Mesendoderm (in vitro differentiated cells): ENCODE data around the gene KIAA1210.
A peak's percentile ranks its signal among the peaks of the same experiment; 100 is the strongest.

Experiments used
- DNase-seq: peaks from one replicate; pipeline ENCODE4 v3.0.0; 2013
- H2AK5ac ChIP-seq: 2 replicates; pipeline ENCODE4 v1.6.1; 2013; ENCODE audit warnings: low read length, inconsistent platforms
- H2BK120ac ChIP-seq: 2 replicates; pipeline ENCODE4 v1.6.1; 2013; ENCODE audit warnings: low read depth, mild to moderate bottlenecking, low read length, moderate library complexity, mixed read lengths
- H2BK15ac ChIP-seq: replicated peaks from 2 replicates; pipeline ENCODE4 v1.6.1; 2013; ENCODE audit warnings: low read depth, mild to moderate bottlenecking, moderate library complexity
- H2BK5ac ChIP-seq: 2 replicates; pipeline ENCODE4 v1.6.1; 2013; ENCODE audit warnings: low read length, inconsistent platforms
- H3K18ac ChIP-seq: 2 replicates; pipeline ENCODE4 v1.6.1; 2013; ENCODE audit warnings: mild to moderate bottlenecking, low read length, mixed read lengths
- H3K23ac ChIP-seq: one replicate; pipeline ENCODE4 v1.6.1; 2013; ENCODE audit warnings: low read length
- H3K27ac ChIP-seq: 2 replicates; pipeline ENCODE4 v1.5.1; 2013; ENCODE audit warnings: low read depth, mild to moderate bottlenecking, inconsistent platforms, low read length, moderate library complexity
- H3K27me3 ChIP-seq: 2 replicates; pipeline ENCODE4 v1.6.1; 2013; ENCODE audit warnings: low read length, control low read depth, mild to moderate bottlenecking, inconsistent platforms; ENCODE audit not compliant: insufficient read depth, poor library complexity
- H3K36me3 ChIP-seq: 2 replicates; pipeline ENCODE4 v1.6.1; 2013; ENCODE audit warnings: low read length, inconsistent platforms; ENCODE audit not compliant: control insufficient read depth, insufficient read depth
- H3K4ac ChIP-seq: one replicate; pipeline ENCODE4 v1.6.1; 2013; ENCODE audit warnings: low read depth, mild to moderate bottlenecking, low read length, moderate library complexity
- H3K4me1 ChIP-seq: 2 replicates; pipeline ENCODE4 v1.6.1; 2013; ENCODE audit warnings: low read depth, low read length, inconsistent platforms; ENCODE audit not compliant: control insufficient read depth
- H3K4me2 ChIP-seq: 2 replicates; pipeline ENCODE4 v1.6.1; 2013; ENCODE audit warnings: low read length
- H3K4me3 ChIP-seq: 2 replicates; pipeline ENCODE4 v1.5.1; 2013; ENCODE audit warnings: mild to moderate bottlenecking, low read length
- H3K56ac ChIP-seq: one replicate; pipeline ENCODE4 v1.6.1; 2013; ENCODE audit warnings: low read length
- H3K79me1 ChIP-seq: 2 replicates; pipeline ENCODE4 v1.6.1; 2013; ENCODE audit warnings: low read length, inconsistent platforms
- H3K79me2 ChIP-seq: 2 replicates; pipeline ENCODE4 v1.6.1; 2013; ENCODE audit warnings: mild to moderate bottlenecking, low read length; ENCODE audit not compliant: control insufficient read depth, insufficient read depth
- H3K9ac ChIP-seq: 2 replicates; pipeline ENCODE4 v1.6.1; 2013; ENCODE audit warnings: low read length, inconsistent platforms
- H4K5ac ChIP-seq: one replicate; pipeline ENCODE4 v1.6.1; 2013; ENCODE audit warnings: low read length
- H4K8ac ChIP-seq: one replicate; pipeline ENCODE4 v1.6.1; 2013; ENCODE audit warnings: low read depth, mild to moderate bottlenecking, control low read depth, low read length, moderate library complexity
- WGBS: extraction: QIAGEN DNeasy Blood & Tissue Kit; methylation state at CpG from one replicate; pipeline ENCODE4 v1.1.7; 2013; ENCODE audit warnings: low lambda C conversion rate, missing lambda C conversion rate; ENCODE audit not compliant: insufficient coverage; ENCODE audit errors: extremely low coverage; 5-methylcytosine and 5-hydroxymethylcytosine counted together

Gene KIAA1210

DNA sequence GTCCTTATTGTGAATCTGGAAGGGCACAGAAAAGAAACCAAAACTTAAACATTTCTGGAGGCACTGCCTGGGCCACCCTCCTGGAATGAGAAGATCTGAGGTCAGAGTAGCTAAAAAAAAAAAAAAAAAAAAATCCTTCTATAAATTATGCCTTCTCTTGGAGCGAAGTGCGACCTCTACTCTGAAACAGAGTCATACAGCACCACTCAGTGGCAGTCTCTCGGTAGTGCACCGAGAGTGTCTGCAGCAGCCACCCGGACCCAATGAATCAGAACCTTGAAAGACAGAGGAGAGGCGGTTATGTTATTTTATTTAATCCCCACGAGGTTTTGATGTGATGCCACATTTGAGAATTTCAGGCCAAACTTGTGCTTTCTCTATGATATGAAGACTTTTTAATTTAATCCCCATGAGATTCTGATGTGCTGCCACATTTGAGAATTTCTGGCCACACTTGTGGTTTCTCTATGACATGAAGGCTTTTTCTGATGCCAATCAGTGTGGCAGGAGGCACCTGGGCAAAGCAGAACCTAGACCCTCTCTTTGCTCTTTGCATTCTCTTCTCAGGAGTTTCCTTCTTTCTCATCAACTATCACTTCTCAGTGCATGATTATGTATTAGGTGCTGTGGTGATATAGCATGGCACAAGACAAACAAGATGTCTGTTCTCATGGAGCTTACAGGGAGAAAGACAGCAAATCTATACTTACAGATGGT is 60.4 kb downstream of the KIAA1210 start:
- no peak overlapping the region for H3K4me3 ChIP-seq
- H4K5ac ChIP-seq = no peak overlapping the region
- H3K4me2 ChIP-seq = no peak overlapping the region
- WGBS = no CpG with 5 or more reads among the region's 7 CpGs
- no peak overlapping the region for H4K8ac ChIP-seq
- no peaks in the 10 kb centered on the region for H3K79me1 ChIP-seq
- no peak overlapping the region for H3K27ac ChIP-seq
- H3K18ac ChIP-seq = no peak overlapping the region
- no peaks in the 10 kb centered on the region for H3K4me1 ChIP-seq
- H3K36me3 ChIP-seq = no peaks in the 10 kb centered on the region
- peak; percentile 52 for DNase-seq
- no peak overlapping the region for H2BK5ac ChIP-seq
- H3K27me3 ChIP-seq = no peaks in the 10 kb centered on the region
- H3K79me2 ChIP-seq = no peaks in the 10 kb centered on the region
- H3K56ac ChIP-seq = no peak overlapping the region
- H2BK15ac ChIP-seq = no peak overlapping the region
- H2BK120ac ChIP-seq = no peak overlapping the region
- H3K23ac ChIP-seq = no peak overlapping the region
- no peak overlapping the region for H3K4ac ChIP-seq
- no peak overlapping the region for H2AK5ac ChIP-seq
- no peak overlapping the region for H3K9ac ChIP-seq

DNA sequence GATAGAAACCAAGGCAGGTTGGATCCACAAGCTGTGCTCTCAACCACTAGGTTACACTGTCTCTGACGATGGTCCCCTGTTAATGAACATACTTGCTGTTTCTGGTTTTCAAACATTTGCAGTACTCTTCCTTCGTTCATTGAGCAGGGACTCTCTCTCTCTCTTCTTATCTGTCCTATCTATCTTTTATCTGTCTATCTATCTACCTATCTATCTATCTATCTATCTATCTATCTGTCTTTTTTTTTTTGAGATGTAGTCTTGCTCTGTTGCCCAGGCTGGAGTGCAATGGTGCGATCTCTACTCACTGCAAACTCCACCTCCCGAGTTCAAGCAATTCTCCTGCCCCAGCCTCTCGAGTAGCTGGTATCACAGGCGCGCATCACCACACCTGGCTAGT is 64.2 kb downstream of the KIAA1210 start:
- Histone ChIP-seq H2BK15ac (no peak overlapping the region), H3K79me2 (no peaks in the 10 kb centered on the region), H4K8ac (no peak overlapping the region), H3K27me3 (no peaks in the 10 kb centered on the region), H3K27ac (no peak overlapping the region), H3K9ac (no peak overlapping the region), H4K5ac (no peak overlapping the region), H3K56ac (no peak overlapping the region), H3K4me3 (no peak overlapping the region), H3K18ac (no peak overlapping the region), H2BK5ac (no peak overlapping the region), H3K4ac (no peak overlapping the region), H3K36me3 (no peaks in the 10 kb centered on the region), H2AK5ac (no peak overlapping the region), H3K4me2 (no peak overlapping the region), H3K23ac (no peak overlapping the region), H3K4me1 (no peaks in the 10 kb centered on the region), H2BK120ac (no peak overlapping the region), H3K79me1 (no peaks in the 10 kb centered on the region)
- no peak for DNase-seq
- no CpG with 5 or more reads among the region's 7 CpGs for WGBS

DNA sequence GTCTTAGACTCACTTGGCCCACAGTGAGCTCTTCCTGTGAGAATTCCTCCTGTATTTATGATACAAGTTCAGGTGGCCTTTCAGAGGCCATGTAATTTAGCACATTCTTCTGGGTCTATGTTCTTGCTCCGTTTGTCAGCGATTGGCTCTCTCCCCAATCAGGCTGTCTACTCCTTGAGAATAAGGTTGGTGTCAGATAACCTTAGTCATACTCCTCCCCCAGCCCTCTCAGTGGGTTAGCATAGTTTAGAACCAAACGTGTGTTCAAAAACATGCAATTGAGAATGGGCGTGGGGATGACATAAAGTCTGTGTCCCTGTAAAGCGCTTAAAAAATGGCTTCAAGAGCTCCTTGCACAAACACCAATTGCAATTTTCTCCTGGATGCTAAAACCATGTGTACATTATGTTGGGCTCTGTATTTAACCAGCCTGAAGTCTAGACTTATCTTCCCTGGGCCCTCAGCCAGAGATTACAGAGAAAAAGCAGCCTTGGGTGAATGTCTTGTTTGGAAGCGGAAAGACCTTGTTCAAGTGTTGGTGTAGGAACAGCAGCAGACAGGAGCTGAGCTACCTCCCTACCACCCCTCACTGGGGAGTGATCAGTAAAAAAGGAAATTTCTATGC is 64.8 kb downstream of the KIAA1210 start:
- H3K4me2 ChIP-seq = no peak overlapping the region
- H3K36me3 ChIP-seq = no peaks in the 10 kb centered on the region
- no peak overlapping the region for H3K4ac ChIP-seq
- H3K56ac ChIP-seq = no peak overlapping the region
- H4K5ac ChIP-seq = no peak overlapping the region
- H3K79me1 ChIP-seq = no peaks in the 10 kb centered on the region
- no peak overlapping the region for H3K18ac ChIP-seq
- no peak overlapping the region for H3K9ac ChIP-seq
- H3K27ac ChIP-seq = no peak overlapping the region
- DNase-seq = peak; percentile 74
- H3K79me2 ChIP-seq = no peaks in the 10 kb centered on the region
- no peak overlapping the region for H2BK15ac ChIP-seq
- H3K4me1 ChIP-seq = no peaks in the 10 kb centered on the region
- H3K23ac ChIP-seq = no peak overlapping the region
- no peak overlapping the region for H2AK5ac ChIP-seq
- no peak overlapping the region for H4K8ac ChIP-seq
- WGBS = no CpG with 5 or more reads among the region's 6 CpGs
- H2BK120ac ChIP-seq = no peak overlapping the region
- H3K4me3 ChIP-seq = no peak overlapping the region
- no peak overlapping the region for H2BK5ac ChIP-seq
- no peaks in the 10 kb centered on the region for H3K27me3 ChIP-seq

DNA sequence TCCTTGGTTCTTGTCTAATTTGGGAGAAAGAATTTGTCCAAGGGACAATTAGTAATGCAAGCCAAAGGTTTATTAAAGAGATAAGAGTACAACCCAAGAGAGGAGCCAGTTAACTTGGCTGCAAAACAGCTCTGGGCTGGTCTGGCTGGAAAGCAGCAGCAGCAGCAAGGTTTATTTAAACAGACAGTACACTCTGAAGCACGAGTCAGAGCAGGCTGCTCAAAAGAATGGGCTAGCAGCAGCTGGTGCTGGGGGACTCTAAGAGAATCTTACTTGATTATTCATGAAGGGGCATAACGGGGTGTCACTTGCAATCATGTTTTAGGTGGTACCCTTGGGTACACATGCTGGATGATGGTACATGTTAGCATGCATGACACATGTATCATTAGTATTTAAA is 71.9 kb downstream of the KIAA1210 start:
- H3K4me2 ChIP-seq = no peak overlapping the region
- H2BK15ac ChIP-seq = no peak overlapping the region
- H3K79me1 ChIP-seq = no peaks in the 10 kb centered on the region
- no peak overlapping the region for H3K9ac ChIP-seq
- H4K5ac ChIP-seq = no peak overlapping the region
- no peaks in the 10 kb centered on the region for H3K4me1 ChIP-seq
- H2BK120ac ChIP-seq = no peak overlapping the region
- no peak overlapping the region for H3K27ac ChIP-seq
- H3K23ac ChIP-seq = no peak overlapping the region
- no peak overlapping the region for H3K4ac ChIP-seq
- no peaks in the 10 kb centered on the region for H3K79me2 ChIP-seq
- no peak overlapping the region for H3K4me3 ChIP-seq
- no peak overlapping the region for H3K18ac ChIP-seq
- no peak overlapping the region for H4K8ac ChIP-seq
- no CpG with 5 or more reads among the region's 2 CpGs for WGBS
- H3K56ac ChIP-seq = no peak overlapping the region
- H2AK5ac ChIP-seq = no peak overlapping the region
- DNase-seq = no peak
- H3K36me3 ChIP-seq = no peaks in the 10 kb centered on the region
- H2BK5ac ChIP-seq = no peak overlapping the region
- H3K27me3 ChIP-seq = no peaks in the 10 kb centered on the region

DNA sequence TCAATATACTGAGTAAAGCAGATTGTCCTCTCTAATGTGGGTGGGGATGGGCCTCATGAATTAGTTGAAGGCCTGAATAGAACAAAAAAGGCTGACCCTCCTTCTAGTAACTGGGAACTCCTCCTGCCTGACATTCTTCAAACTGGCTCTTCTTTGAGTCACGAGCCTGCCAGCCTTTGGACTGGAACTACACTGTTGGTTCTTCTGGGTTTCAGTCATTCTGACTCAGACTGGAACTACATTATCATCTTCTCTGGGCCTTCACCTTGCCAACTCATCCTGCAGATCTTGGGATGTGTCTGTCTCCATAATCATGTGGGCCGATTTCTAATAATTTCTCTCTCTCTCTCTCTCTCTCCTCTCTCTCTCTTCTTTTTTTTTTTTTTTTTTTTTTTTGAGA is 81.7 kb downstream of the KIAA1210 start:
- no peak overlapping the region for H3K4me2 ChIP-seq
- WGBS = no CpG with 5 or more reads among the region's 2 CpGs
- no peaks in the 10 kb centered on the region for H3K27me3 ChIP-seq
- H3K79me1 ChIP-seq = no peaks in the 10 kb centered on the region
- H3K18ac ChIP-seq = no peak overlapping the region
- H2BK15ac ChIP-seq = no peak overlapping the region
- H2BK5ac ChIP-seq = no peak overlapping the region
- H4K8ac ChIP-seq = no peak overlapping the region
- H2BK120ac ChIP-seq = no peak overlapping the region
- H3K23ac ChIP-seq = no peak overlapping the region
- no peaks in the 10 kb centered on the region for H3K79me2 ChIP-seq
- no peak overlapping the region for H3K4me3 ChIP-seq
- no peak overlapping the region for H2AK5ac ChIP-seq
- DNase-seq = no peak
- no peak overlapping the region for H3K9ac ChIP-seq
- no peak overlapping the region for H3K56ac ChIP-seq
- H3K4ac ChIP-seq = no peak overlapping the region
- H3K4me1 ChIP-seq = no peaks in the 10 kb centered on the region
- no peak overlapping the region for H4K5ac ChIP-seq
- H3K27ac ChIP-seq = no peak overlapping the region
- H3K36me3 ChIP-seq = no peaks in the 10 kb centered on the region

DNA sequence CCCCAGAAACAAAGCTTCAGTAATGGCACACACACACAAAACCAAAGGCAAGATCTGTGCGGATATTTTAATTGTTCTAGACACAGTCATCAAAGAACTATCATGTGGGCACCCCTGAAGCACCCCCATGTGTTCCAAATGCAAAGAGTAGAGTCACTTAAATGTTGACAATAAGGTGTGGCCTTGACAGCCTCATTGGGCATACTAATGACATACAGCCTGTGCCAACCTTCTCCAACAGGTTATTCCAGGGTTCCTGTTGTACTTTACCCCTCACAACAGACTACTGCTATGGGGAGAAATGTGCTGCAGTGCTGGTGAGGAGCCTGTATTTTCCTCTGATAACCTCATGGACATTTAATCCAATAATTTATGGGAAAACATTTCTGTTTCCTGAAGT is 84.6 kb downstream of the KIAA1210 start:
- no peaks in the 10 kb centered on the region for H3K27me3 ChIP-seq
- no peak overlapping the region for H3K4ac ChIP-seq
- no peak overlapping the region for H2AK5ac ChIP-seq
- H2BK15ac ChIP-seq = no peak overlapping the region
- no peak overlapping the region for H3K4me2 ChIP-seq
- no CpG with 5 or more reads among the region's 1 CpG for WGBS
- no peak overlapping the region for H3K23ac ChIP-seq
- H4K5ac ChIP-seq = no peak overlapping the region
- no peak overlapping the region for H3K4me3 ChIP-seq
- H4K8ac ChIP-seq = no peak overlapping the region
- no peaks in the 10 kb centered on the region for H3K79me2 ChIP-seq
- H3K79me1 ChIP-seq = no peaks in the 10 kb centered on the region
- no peak overlapping the region for H2BK5ac ChIP-seq
- no peaks in the 10 kb centered on the region for H3K4me1 ChIP-seq
- no peak overlapping the region for H3K9ac ChIP-seq
- DNase-seq = no peak
- H3K36me3 ChIP-seq = no peaks in the 10 kb centered on the region
- H2BK120ac ChIP-seq = no peak overlapping the region
- H3K56ac ChIP-seq = no peak overlapping the region
- H3K27ac ChIP-seq = no peak overlapping the region
- no peak overlapping the region for H3K18ac ChIP-seq
